K562 (cell line): Measurements from ENCODE around the gene RNASET2. TPM values are rescaled to one million over a fixed set of nuclear protein-coding genes. Genes with fewer than 3 reads are reported as not detected.

Experiments
- ATAC-seq: fragments of 200-7000 bp; cut with Tn5 transposase; 3 replicates; pipeline ENCODE4 v1.9.1; 2020; ENCODE audit warnings: moderate library complexity
- BruUV-seq: library from RNA; stranded (reverse); fragments of 400-500 nt; replicated peaks from 2 replicates; lab custom pipeline; 2021; lab: Mats Ljungman, UMichigan
- CTCF ChIA-PET: fragments of 300-600 bp; formaldehyde crosslinking; extraction: SDS; loops from one replicate; lab custom pipeline; 2021; ENCODE audit warnings: low intra/inter-chr PET ratio; lab: Yijun Ruan, JAX
- POLR2A ChIA-PET: fragments of 300-600, 350-650 bp; sonication (Branson Sonifier 250); formaldehyde crosslinking; extraction: SDS; loops from one replicate; lab custom pipeline; 2021; ENCODE audit warnings: antibody characterized with exemption, inconsistent platforms; lab: Yijun Ruan, JAX
- DNase-seq, 4 experiments: peaks; one replicate each; pipeline versions ENCODE4 v3.0.0 to v3.0.0-alpha.2; 2011 to 2018; ENCODE audit warnings: low spot score in 3 of 4, mixed read lengths in 3 of 4; ENCODE audit errors: extremely low read depth in 1 of 4
- FAIRE-seq: peaks from 2 replicates; lab custom pipeline; 2011; peaks lifted over from hg19 to GRCh38; lab: Jason Lieb, UNC
- H2AFZ ChIP-seq: 2 replicates; pipeline ENCODE4 v1.6.0; 2011; ENCODE audit warnings: low read depth, low read length, control low read depth, inconsistent platforms
- H3K27ac ChIP-seq: fragments of 200-600 bp; 3 replicates; pipeline ENCODE4 v1.8.0; 2011; ENCODE audit warnings: low read depth, mild to moderate bottlenecking, control low read depth, inconsistent platforms, low read length, moderate library complexity, mixed read lengths; ENCODE audit errors: extremely low read depth
- H3K27me3 ChIP-seq, 2 experiments: fragments of 300-600 bp in 1 of 2; 2 replicates in 1 of 2; 3 replicates in 1 of 2; pipeline versions ENCODE4 v1.6.0 to v1.8.0; 2011; ENCODE audit warnings: inconsistent platforms in 2 of 2, low read length in 2 of 2, mild to moderate bottlenecking in 1 of 2, mixed read lengths in 1 of 2, moderate library complexity in 1 of 2; ENCODE audit not compliant: control insufficient read depth in 2 of 2, insufficient read depth in 2 of 2
- H3K36me3 ChIP-seq: fragments of 300-600 bp; 3 replicates; pipeline ENCODE4 v1.8.0; 2011; ENCODE audit warnings: mild to moderate bottlenecking, low read length, inconsistent platforms; ENCODE audit not compliant: control insufficient read depth, insufficient read depth
- H3K4me1 ChIP-seq, 2 experiments: fragments of 200-600 bp in 1 of 2; replicated peaks in 1 of 2; 2 replicates in 1 of 2; 3 replicates in 1 of 2; pipeline versions ENCODE4 v1.5.1 to v1.8.0; 2011; ENCODE audit warnings: inconsistent platforms in 2 of 2, low read length in 2 of 2, mild to moderate bottlenecking in 1 of 2, mixed read lengths in 1 of 2, moderate library complexity in 1 of 2; ENCODE audit not compliant: control insufficient read depth in 2 of 2, insufficient read depth in 2 of 2
- H3K4me2 ChIP-seq: 2 replicates; pipeline ENCODE4 v1.6.1; 2011; ENCODE audit warnings: low read length, control low read depth, inconsistent platforms, mixed read lengths; ENCODE audit not compliant: insufficient read depth
- H3K4me3 ChIP-seq: fragments of 200-600 bp; sonication (generic), shearing (Covaris generic); 2 replicates; pipeline ENCODE4 v1.5.1; 2016; ENCODE audit warnings: control low read depth, inconsistent platforms
- H3K79me2 ChIP-seq: fragments of 200-600 bp; 3 replicates; pipeline ENCODE4 v1.8.0; 2011; ENCODE audit warnings: low read length, inconsistent platforms; ENCODE audit not compliant: control insufficient read depth, insufficient read depth
- H3K9ac ChIP-seq, 2 experiments: 2 replicates each; pipeline versions ENCODE4 v1.6.0 to v1.6.1; 2011; ENCODE audit warnings: low read depth in 2 of 2, low read length in 2 of 2, control low read depth in 1 of 2, inconsistent platforms in 1 of 2, mild to moderate bottlenecking in 1 of 2, mixed read lengths in 1 of 2; ENCODE audit not compliant: insufficient read depth in 1 of 2
- H3K9me1 ChIP-seq: one replicate; pipeline ENCODE4 v1.6.0; 2011; ENCODE audit warnings: inconsistent platforms, mild to moderate bottlenecking, low read length, moderate library complexity; ENCODE audit not compliant: control insufficient read depth, insufficient read depth
- H3K9me3 ChIP-seq: replicated peaks from 2 replicates; pipeline ENCODE4 v1.5.1; 2011; ENCODE audit warnings: low read depth, low read length, inconsistent platforms; ENCODE audit not compliant: control insufficient read depth, insufficient read depth
- H4K20me1 ChIP-seq: replicated peaks from 2 replicates; pipeline ENCODE4 v1.6.1; 2011; ENCODE audit warnings: low read length, inconsistent platforms, mixed read lengths; ENCODE audit not compliant: control insufficient read depth, insufficient read depth
- AFF4 ChIP-seq: sonication (generic); formaldehyde crosslinking; IDR thresholded peaks from 2 replicates; pipeline ENCODE4 v1.8.0; 2023; ENCODE audit warnings: mild to moderate bottlenecking, missing genetic modification reagents
- BRF2 ChIP-seq: IDR thresholded peaks from 3 replicates; pipeline ENCODE4 v1.6.1; 2011; ENCODE audit warnings: borderline replicate concordance, mild to moderate bottlenecking; ENCODE audit not compliant: insufficient read length, insufficient read depth
- DEAF1 ChIP-seq: fragments of 450-650 bp; formaldehyde crosslinking; IDR thresholded peaks from 2 replicates; pipeline ENCODE4 v1.4.0; 2020; ENCODE audit warnings: mild to moderate bottlenecking, moderate library complexity
- ELF1 ChIP-seq: fragments of 200-800 bp; sonication (Bioruptor generic); IDR thresholded peaks from 2 replicates; pipeline ENCODE4 v1.6.1; 2016; ENCODE audit warnings: missing genetic modification characterization, missing compliant biosample characterization
- GATA2 ChIP-seq: sonication (generic); formaldehyde crosslinking; IDR thresholded peaks from 2 replicates; pipeline ENCODE4 v1.4.0; 2020; ENCODE audit warnings: mild to moderate bottlenecking, missing genetic modification reagents
- HSF4 ChIP-seq: fragments of 250-450 bp; sonication (Bioruptor Pico); IDR thresholded peaks from 2 replicates; pipeline ENCODE4 v2.1.2; 2022; ENCODE audit warnings: mild to moderate bottlenecking, moderate library complexity, borderline replicate concordance
- IFI16 ChIP-seq: fragments of 250-450 bp; sonication (Bioruptor Pico); IDR thresholded peaks from 2 replicates; pipeline ENCODE4 v2.1.2; 2022; ENCODE audit warnings: mild to moderate bottlenecking, inconsistent platforms
- KDM5B ChIP-seq: fragments of 200-600 bp; sonication (generic); IDR thresholded peaks from 2 replicates; pipeline ENCODE4 v1.6.1; 2012; ENCODE audit warnings: low read depth, mild to moderate bottlenecking, moderate library complexity, low read length, control low read depth, inconsistent platforms; ENCODE audit not compliant: insufficient replicate concordance
- MEIS2 ChIP-seq: fragments of 450-650 bp; IDR thresholded peaks from 2 replicates; pipeline ENCODE4 v1.6.1; 2014; ENCODE audit warnings: mild to moderate bottlenecking; ENCODE audit not compliant: partially characterized antibody
- NRF1 ChIP-seq, 2 experiments: fragments of 450-650 bp; IDR thresholded peaks in 1 of 2; conservative IDR thresholded peaks in 1 of 2; 2 replicates each; pipeline ENCODE4 v1.6.1; 2014; ENCODE audit warnings: mild to moderate bottlenecking in 2 of 2
- PREB ChIP-seq: sonication (generic); formaldehyde crosslinking; IDR thresholded peaks from 2 replicates; pipeline ENCODE4 v1.8.1; 2023; ENCODE audit warnings: mild to moderate bottlenecking, missing genetic modification reagents
- RHOXF2B ChIP-seq: fragments of 250-450 bp; sonication (Bioruptor Pico); conservative IDR thresholded peaks from 2 replicates; pipeline ENCODE4 v1.5.1; 2021
- ZFP30 ChIP-seq: fragments of 250-450 bp; sonication (Bioruptor Pico); IDR thresholded peaks from 2 replicates; pipeline ENCODE4 v1.8.0; 2022; ENCODE audit warnings: moderate library complexity, mild to moderate bottlenecking, inconsistent platforms, borderline replicate concordance
- ZNF584 ChIP-seq: fragments of 200-800 bp; sonication (Bioruptor generic); IDR thresholded peaks from 2 replicates; pipeline ENCODE4 v1.6.1; 2016; ENCODE audit warnings: low read depth, mild to moderate bottlenecking, missing genetic modification characterization, missing compliant biosample characterization
- WGBS: fragments of 100-300 bp; shearing (Covaris generic); methylation state at CpG from one replicate; pipeline ENCODE4 v1.1.6; 2016; ENCODE audit warnings: low coverage, mixed read lengths; ENCODE audit not compliant: insufficient coverage; ENCODE audit errors: missing lambda C conversion rate; 5-methylcytosine and 5-hydroxymethylcytosine counted together
- in situ Hi-C: fragments of 300-500 bp; cut with MboI; formaldehyde crosslinking; loops from 4 replicates; pipeline ENCODE4 v1.15.0; 2018; ENCODE audit warnings: inconsistent platforms, mixed read lengths
- intact Hi-C: fragments of 100-400 bp; cut with micrococcal nuclease; formaldehyde crosslinking; loops from 2 replicates; pipeline ENCODE4 v1.14.2; 2022
- polyA plus RNA-seq, 8 experiments: library from polyadenylated mRNA; depleted of rRNA in 4 of 8; stranded (reverse) in 5 of 8; unstranded in 3 of 8; fragments of >200 nt; fragmentation: Nextera tagmentation in 2 of 8; fragmentation: Illumina TruSeq in 1 of 8; extraction: Ambion mirVana in 2 of 8; extraction: Trizol in 1 of 8; gene quantifications; 2 replicates each; pipeline versions ENCODE4 v1.2.1 to v1.2.3, GENCODE V29; 2011 to 2014; ENCODE audit warnings: inconsistent platforms in 1 of 8, missing spikeins in 1 of 8
- total RNA-seq, 7 experiments: library from RNA; depleted of rRNA in 6 of 7; stranded (reverse); fragments of >200 nt in 6 of 7; fragmentation: Illumina TruSeq in 2 of 7; extraction: Trizol in 2 of 7; gene quantifications; 2 replicates each; pipeline versions ENCODE4 v1.2.1 to v1.2.3, GENCODE V29; 2011 to 2021; ENCODE audit warnings: low replicate concordance in 1 of 7

Gene RNASET2
- total and polyA plus RNA-seq, 9 of the 15 experiments (the other 6 are each of a cell fraction or from before 2014, with no cell fraction given) = 7.4 to 141 (median 91.3) TPM

GRCh38 chr6:166954118-166954713 is 2.1 kb downstream of the RNASET2 start:
- intact Hi-C loops = no loop called here
- Histone ChIP-seq H3K4me3 (no peak overlapping the region), H3K4me2 (no peak overlapping the region), H3K9me1 (peaks cover 2% of the 10 kb centered on the region), H3K79me2 (peaks cover 15% of the 10 kb centered on the region), H4K20me1 (no peaks in the 10 kb centered on the region; the same call in 1 of the 2 replicates), H2AFZ (no peak overlapping the region), H3K27ac (no peak overlapping the region), H3K36me3 (peaks cover 14% of the 10 kb centered on the region; the same call in 2 of the 3 replicates), H3K27me3 (no peaks in the 10 kb centered on the region), H3K4me1 (peaks cover 36 to 43% of the 10 kb centered on the region in 2 experiments), H3K9me3 (no peaks in the 10 kb centered on the region), H3K9ac (no peak overlapping the region)
- in situ Hi-C loops = loop anchor here (10.0 kb wide), 1 partner anchor 179 kb away; no protein-coding TSS in a partner anchor
- ChIA-PET POLR2A (interaction anchor here (0.8 to 0.9 kb wide), 2 partner anchors 23 to 45 kb away, joined by 3 read pairs; partner anchors contain the start of gene CEP43), CTCF (no interaction called here)
- FAIRE-seq (no peak), DNase-seq (no peak), ATAC-seq (no peak)
- BruUV-seq = no TSS peak
- 41% methylated on average over 6 of the region's 6 CpGs for WGBS
- TF ChIP-seq ZNF584 (no peak), MEIS2 (peak; percentile 90), KDM5B (no peak), IFI16 (CRISPR knock-in tag) (no peak), HSF4 (no peak), DEAF1 (no peak), AFF4 (CRISPR knock-in tag) (0 out of 2 replicates have a peak, but pooled peaks have one; percentile 50), PREB (CRISPR knock-in tag) (no peak), ELF1 (tag) (no peak), ZFP30 (CRISPR knock-in tag) (no peak), GATA2 (CRISPR knock-in tag) (no peak), NRF1 (conservative IDR thresholded peaks at IDR 0.05 in 1 of 2, IDR thresholded peaks at IDR 0.05 in 1 of 2) (no peak), RHOXF2B (CRISPR knock-in tag) (no peak), BRF2 (no peak)
